COLO668 (cell line): ENCODE results near the gene CD19.
A peak's percentile ranks its signal among the peaks of the same experiment; 100 is the strongest.
"Not testable (repeated sequence)": the region's sequence is repeated elsewhere in the genome, so short reads cannot be mapped to it uniquely, and the experiment has no call there.

Experiments
- DNase-seq: peaks from one replicate; lab custom pipeline; 2025; ENCODE audit not compliant: unreplicated experiment; lab: John Stamatoyannopoulos, UW

The CD19 gene

GRCh38 chr16:28935924-28936783 lies 4.4 kb downstream of the CD19 start:
- peak; percentile 80 for DNase-seq

GRCh38 chr16:28936784-28937155 lies 5.0 kb downstream of the CD19 start:
- DNase-seq = no peak

- DNase-seq = no peak
Measured at GRCh38 chr16:28937222-28937876, 5.6 kb downstream of the CD19 start.

DNA sequence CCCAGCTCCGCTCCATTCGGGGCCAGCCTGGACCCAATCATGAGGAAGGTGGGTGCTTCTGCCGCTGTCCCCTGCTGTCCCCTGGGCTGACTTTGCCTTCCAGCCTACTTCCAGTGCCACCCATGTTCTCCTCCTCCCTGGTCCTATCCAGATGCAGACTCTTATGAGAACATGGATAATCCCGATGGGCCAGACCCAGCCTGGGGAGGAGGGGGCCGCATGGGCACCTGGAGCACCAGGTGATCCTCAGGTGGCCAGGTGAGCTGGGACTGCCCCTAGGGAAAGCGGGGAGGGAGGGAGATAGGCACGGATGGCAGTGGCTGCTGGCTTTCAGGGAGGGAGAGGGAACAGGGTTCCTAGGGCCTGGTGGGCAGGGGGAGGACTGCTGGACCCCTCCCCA lies 7.0 kb downstream of the CD19 start:
- no peak for DNase-seq

GRCh38 chr16:28939825-28940224 lies 8.1 kb downstream of the CD19 start:
- not testable (repeated sequence) for DNase-seq

- DNase-seq = no peak
Measured at GRCh38 chr16:28943281-28943680, 11.5 kb downstream of the CD19 start.

DNA sequence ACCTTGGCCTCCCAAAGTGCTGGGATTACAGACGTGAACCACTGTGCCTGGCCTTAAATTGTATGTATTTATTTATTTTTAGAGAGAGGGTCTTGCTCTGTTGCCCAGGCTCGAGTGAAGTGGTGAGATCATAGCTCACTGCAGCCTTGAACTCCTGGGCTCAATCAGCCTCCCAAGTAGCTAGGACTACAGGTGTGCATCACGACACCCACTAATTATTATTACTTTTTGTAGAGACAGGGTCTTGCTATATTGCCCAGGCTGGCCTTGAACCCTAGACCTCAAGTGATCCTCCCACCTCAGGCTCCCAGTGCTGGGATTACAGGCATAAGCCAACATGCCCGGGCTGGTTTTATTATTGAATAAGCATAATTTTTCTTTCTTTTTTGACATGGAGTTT lies 14.9 kb downstream of the CD19 start:
- no peak for DNase-seq

DNA sequence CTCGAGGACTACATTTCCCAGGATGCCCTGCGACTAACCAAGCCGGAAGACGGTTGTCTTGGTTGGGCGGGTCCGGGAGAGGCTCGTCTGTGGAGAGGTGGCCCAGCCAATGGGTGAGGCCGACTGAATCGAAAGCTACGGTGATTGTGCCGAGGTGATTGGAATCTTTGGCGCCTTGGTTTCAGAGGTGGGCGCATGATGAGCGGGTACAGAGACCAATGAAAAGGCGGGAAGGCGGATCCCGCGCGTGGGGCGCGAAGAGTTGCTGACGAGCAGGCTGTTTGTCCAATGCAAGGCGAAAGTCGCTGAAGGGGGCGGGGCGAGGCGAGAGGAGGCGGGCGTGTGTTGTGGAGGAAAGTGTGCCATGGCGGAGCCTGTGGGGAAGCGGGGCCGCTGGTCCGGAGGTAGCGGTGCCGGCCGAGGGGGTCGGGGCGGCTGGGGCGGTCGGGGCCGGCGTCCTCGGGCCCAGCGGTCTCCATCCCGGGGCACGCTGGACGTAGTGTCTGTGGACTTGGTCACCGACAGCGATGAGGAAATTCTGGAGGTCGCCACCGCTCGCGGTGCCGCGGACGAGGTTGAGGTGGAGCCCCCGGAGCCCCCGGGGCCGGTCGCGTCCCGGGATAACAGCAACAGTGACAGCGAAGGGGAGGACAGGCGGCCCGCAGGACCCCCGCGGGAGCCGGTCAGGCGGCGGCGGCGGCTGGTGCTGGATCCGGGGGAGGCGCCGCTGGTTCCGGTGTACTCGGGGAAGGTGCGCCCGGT lies 19.1 kb downstream of the CD19 start, which contains the start of gene NFATC2IP:
Gene NFATC2IP (plus strand): TSS at position 290 of the 762 bp plus-strand sequence. CDS start 75 bp downstream, at position 365.
- DNase-seq = peak; percentile 98

GRCh38 chr16:28951410-28951943 lies 19.7 kb downstream of the CD19 start:
- DNase-seq = no peak

GRCh38 chr16:28958216-28958615 lies 26.4 kb downstream of the CD19 start:
- no peak for DNase-seq

- DNase-seq = no peak
Measured at GRCh38 chr16:28958836-28959235, 27.1 kb downstream of the CD19 start.

GRCh38 chr16:28964072-28964471 lies 32.3 kb downstream of the CD19 start:
- no peak for DNase-seq

DNA sequence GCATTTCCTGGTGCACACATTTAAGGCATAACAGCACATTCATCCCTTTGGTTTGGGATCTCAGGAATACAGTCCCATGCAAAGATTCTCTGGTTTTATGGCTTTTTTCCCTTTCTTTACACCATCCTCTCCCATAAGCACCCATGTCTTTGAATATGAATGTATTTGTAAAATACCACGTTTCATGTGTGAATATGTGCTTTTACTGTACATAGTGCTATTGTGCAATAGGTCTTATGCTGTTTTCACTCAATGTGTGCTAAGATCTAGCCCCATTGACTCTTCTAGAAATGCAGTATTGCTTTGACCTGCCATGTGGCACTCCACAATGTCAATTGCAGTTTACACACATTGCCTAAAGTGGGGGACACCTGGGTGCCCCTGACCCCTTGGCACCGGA lies 32.7 kb downstream of the CD19 start:
- DNase-seq = no peak

DNA sequence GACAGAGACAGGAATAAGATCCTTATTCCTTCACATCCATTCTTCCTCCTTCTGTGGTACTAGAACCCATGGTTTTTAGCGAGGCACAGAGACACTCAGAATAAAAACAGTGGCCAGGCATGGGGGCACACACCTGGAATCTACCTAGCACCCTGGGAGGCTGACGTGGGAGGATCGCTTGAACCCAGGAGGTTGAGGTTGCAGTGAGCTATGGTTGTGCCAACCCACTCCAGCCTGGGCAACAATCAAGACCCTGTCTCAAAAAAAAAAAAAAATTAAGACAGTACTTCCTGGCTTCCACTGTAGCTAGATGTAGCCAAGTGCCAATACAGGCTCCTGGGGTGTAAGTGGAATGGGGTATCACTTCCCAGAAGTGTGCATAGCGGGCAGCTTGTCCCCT lies 35.4 kb downstream of the CD19 start:
- no peak for DNase-seq

GRCh38 chr16:28969696-28970095 lies 37.9 kb downstream of the CD19 start:
- not testable (repeated sequence) for DNase-seq

DNA sequence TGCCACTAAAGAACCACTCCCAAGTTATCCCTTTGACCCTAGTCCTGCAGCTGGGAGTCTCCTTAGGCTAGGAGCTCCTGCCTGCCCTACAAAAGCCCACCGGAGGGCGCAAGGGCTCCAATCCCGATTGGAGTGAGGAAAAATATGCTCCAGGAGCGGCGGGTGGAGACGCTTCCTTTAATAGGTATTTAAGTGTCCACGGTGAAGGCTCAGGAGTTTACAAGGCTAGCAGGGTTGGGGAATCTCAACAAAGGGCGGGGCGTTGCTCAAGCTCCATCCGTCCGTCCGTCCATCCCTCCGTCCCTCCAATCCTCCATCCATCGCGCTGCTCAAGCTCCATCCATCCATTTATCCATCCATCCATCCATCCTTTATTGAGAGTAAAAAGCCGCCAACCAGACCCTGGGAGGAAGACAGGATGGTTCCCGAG lies 42.3 kb downstream of the CD19 start:
- DNase-seq = peak; percentile 73

GRCh38 chr16:28974437-28975157 lies 42.8 kb downstream of the CD19 start, which contains the start of gene SPNS1:
SPNS1 (plus strand) TSS chr16:28974778; CDS start chr16:28975152, 374 bp downstream.
- DNase-seq = peak; percentile 98

- DNase-seq = no peak
Measured at GRCh38 chr16:28975158-28975599, 43.4 kb downstream of the CD19 start.

- peak; percentile 11 for DNase-seq
Measured at GRCh38 chr16:28977703-28978662, 46.2 kb downstream of the CD19 start.
